Heart left ventricle (tissue), 16 donors: Measurements from ENCODE around the gene ODAD3. TPM values are rescaled to one million over a fixed set of nuclear protein-coding genes. Genes with fewer than 3 reads are reported as not detected.
"Not testable (repeated sequence)": the region's sequence is repeated elsewhere in the genome, so short reads cannot be mapped to it uniquely, and the experiment has no call there.

Experiments
- ATAC-seq, 4 donors: fragments of 200-7000 bp; cut with Tn5 transposase; one replicate each; pipeline ENCODE4 v1.9.1; 2020 to 2022; ENCODE audit warnings: moderate library complexity in 4 of 4, mild to moderate bottlenecking in 3 of 4, moderate number of reproducible peaks in 1 of 4
- DNase-seq, 5 donors: peaks; one replicate each; pipeline ENCODE4 v3.0.0-alpha.2; 2020
- H3K27ac ChIP-seq, 12 donors: fragments of 200-600 bp; sonication (generic) in 4 of 12; one replicate each; pipeline versions ENCODE4 v1.5.0 to v1.8.0; 2016 to 2022; ENCODE audit warnings: mild to moderate bottlenecking in 2 of 12
- H3K27me3 ChIP-seq, 9 donors: fragments of 200-600 bp; sonication (generic) in 2 of 9; one replicate each; pipeline versions ENCODE4 v1.5.1 to v1.8.0; 2016 to 2022; ENCODE audit warnings: mild to moderate bottlenecking in 3 of 9
- H3K36me3 ChIP-seq, 9 donors: fragments of 200-600 bp; sonication (generic) in 2 of 9; one replicate each; pipeline versions ENCODE4 v1.5.0 to v1.8.0; 2018 to 2022; ENCODE audit warnings: mild to moderate bottlenecking in 2 of 9
- H3K4me1 ChIP-seq, 12 donors: fragments of 200-600 bp; sonication (generic) in 4 of 12; one replicate each; pipeline versions ENCODE4 v1.5.0 to v1.8.0; 2016 to 2022; ENCODE audit warnings: mild to moderate bottlenecking in 3 of 12
- H3K4me3 ChIP-seq, 12 donors: fragments of 200-600 bp; sonication (generic) in 4 of 12; one replicate each; pipeline versions ENCODE4 v1.5.0 to v1.8.0; 2017 to 2022; ENCODE audit warnings: mild to moderate bottlenecking in 9 of 12, moderate library complexity in 4 of 12
- H3K9me3 ChIP-seq, 12 donors: fragments of 200-600 bp; sonication (generic) in 4 of 12; one replicate each; pipeline versions ENCODE4 v1.5.0 to v1.8.0; 2016 to 2022; ENCODE audit warnings: mild to moderate bottlenecking in 1 of 12
- CTCF ChIP-seq, 12 donors: fragments of 200-600 bp; sonication (generic) in 4 of 12; IDR thresholded peaks; one replicate each; pipeline versions ENCODE4 v1.5.0 to v1.8.0; 2018 to 2022; ENCODE audit warnings: antibody characterized with exemption in 12 of 12, mild to moderate bottlenecking in 5 of 12
- POLR2A ChIP-seq, 2 donors: fragments of 450-650 bp; IDR thresholded peaks; one replicate each; pipeline ENCODE4 v1.6.1; 2017; ENCODE audit warnings: antibody characterized with exemption in 2 of 2, mild to moderate bottlenecking in 2 of 2, moderate library complexity in 2 of 2
- WGBS, 4 donors: extraction: QIAGEN DNeasy Blood & Tissue Kit in 2 of 4; methylation state at CpG; one replicate each; pipeline versions ENCODE4 v1.1.5 to v1.1.7; 2013 to 2018; 5-methylcytosine and 5-hydroxymethylcytosine counted together
- intact Hi-C, 10 donors: fragments of 100-400 bp; cut with DNase I; formaldehyde crosslinking; loops; one replicate each; pipeline versions ENCODE4 v1.11.1 to v1.14.2; 2022
- polyA plus RNA-seq, 2 donors: library from polyadenylated mRNA; stranded (reverse); fragments of 200-250 nt; gene quantifications; one replicate each; pipeline ENCODE4 v1.2.3, GENCODE V29; 2013
- total RNA-seq, 9 donors: library from RNA; depleted of rRNA in 2 of 9; stranded (reverse); fragments of >200 nt in 2 of 9; fragmentation: NEBNext Ultra II Directional in 3 of 9; extraction: Animal tissue kit (Norgen Biotek cat#: 25700) in 3 of 9; gene quantifications; one replicate each; pipeline versions ENCODE4 v1.1.0 to v1.2.4, GENCODE V29; 2016 to 2023
- donor health status: ischemic (EF 13 %, LVEDD 7.1; RV severe dilation, severe dysfunction).
- donor health status: healthy with polysubstance abuse.
- donor health status: DM: no; HTN: yes; CAD: no.
- donor health status: DM: no; HTN: no; CAD: no.
- donor health status: ischemic (EF 25% LVEDD 6.9; RV normal size, moderate dysfunction).
- donor health status: ischemic (EF 25% LVEDD 5.7; RV mildly dilated, moderate dysfunction).
- donor health status: healthy.
- donor health status: DM: yes; HTN: yes; CAD: no.
- donor health status: ischemic (EF 35%, LVEDD 5.7; RV mildly dilated, moderate dysfunction).
- donor health status: nonischemic (EF 11% LVEDD 7.7; RV severe dilation, severe dysfunction).
- donor health status: DM: yes; HTN: yes; CAD: no.
- donor health status: PGD.
- donor health status: ischemic (EF 29% LVEDD 5.4; RV normal size, mild dysfunction).
- donor health status: nonischemic (EF 23%, LVEDD 6.1; RV moderate dilation, normal function).

ODAD3 gene
- total and polyA plus RNA-seq, 11 donors, result 0.18 to 0.84 (median 0.32) TPM; not detected in 2

- peaks cover 0 to 16% (median 3%) of the 10 kb centered on the region in 9 donors for H3K27me3 ChIP-seq
- intact Hi-C loops, result loop anchor here in 6 of 10 donors (5.0 to 10.0 kb wide), 11 partner anchors 34 to 204 kb away; partner anchors contain the start of genes ELAVL3 (in 2 of the 6), ODAD3 (in 2 of the 6), PRKCSH (in 2 of the 6) and CCDC159 (in 1 of the 6)
- peaks cover 0 to 5% (median 1%) of the 10 kb centered on the region in 9 donors for H3K36me3 ChIP-seq
- DNase-seq, result peak; percentile 30 to 83 (median 59)
- peak overlapping the region in 2 of 12 donors; percentile 64 to 73 for H3K27ac ChIP-seq
- H3K4me1 ChIP-seq, result peaks cover 0 to 61% (median 29%) of the 10 kb centered on the region in 12 donors
- 1 to 4% (median 3%) methylated on average over 29 to 65 of the region's 65 CpGs for WGBS, 4 donors
- TF ChIP-seq POLR2A (IDR thresholded peaks at IDR 0.05) (no peak), CTCF (IDR thresholded peaks at IDR 0.05) (peak; percentile 36 to 72 (median 58))
- H3K9me3 ChIP-seq, result no peaks in the 10 kb centered on the region
- peak overlapping the region; percentile 33 to 62 (median 54) for H3K4me3 ChIP-seq
- ATAC-seq, result no peak
Measured at GRCh38 chr19:11382898-11383705, 51.8 kb downstream of the ODAD3 start.

DNA sequence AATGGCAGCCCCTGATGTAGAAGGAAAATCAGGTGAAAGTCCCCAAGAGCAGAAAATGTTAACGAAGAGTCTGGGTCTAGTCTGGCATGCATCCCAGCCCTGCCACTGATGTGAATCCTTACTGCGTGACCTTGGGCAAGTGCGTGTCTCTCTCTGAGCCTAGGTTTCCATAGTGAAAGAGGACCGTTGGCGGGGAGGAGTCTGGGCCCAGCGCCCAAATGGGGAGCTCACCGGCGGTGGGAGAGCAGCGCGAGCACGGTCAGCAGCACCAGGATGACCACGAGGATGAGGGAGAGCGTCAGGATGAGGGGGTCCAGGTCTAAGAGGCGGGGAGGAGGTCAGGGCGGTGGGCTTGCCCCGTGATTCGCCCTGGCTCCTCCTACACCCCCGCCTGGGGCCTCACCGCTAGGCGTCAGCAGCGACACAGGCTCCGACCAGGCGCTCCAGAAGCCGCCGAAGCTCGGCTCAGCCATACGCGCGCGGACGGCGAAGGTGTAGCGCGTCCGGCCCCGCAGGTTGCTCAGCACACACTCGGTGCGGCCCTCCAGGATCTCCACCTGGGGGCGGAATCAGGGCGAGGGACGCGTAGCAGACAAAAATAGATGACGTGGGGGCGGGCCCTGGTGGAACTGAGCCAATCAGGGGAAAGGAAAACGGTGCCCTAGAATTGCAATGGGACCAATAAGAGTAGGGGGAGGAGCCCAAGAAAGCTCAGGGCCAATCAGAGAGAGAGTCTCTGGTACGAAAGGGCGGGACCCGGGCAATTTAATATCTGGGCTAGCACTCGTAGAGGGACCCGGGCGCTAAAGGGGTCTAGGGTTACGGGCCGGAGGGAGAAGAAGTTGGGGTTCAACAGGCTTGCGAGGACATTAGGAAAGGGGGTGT, 54.0 kb downstream of the ODAD3 start:
- H3K27me3 ChIP-seq, result peaks cover 0 to 16% (median 3%) of the 10 kb centered on the region in 9 donors
- peaks cover under 1 to 74% (median 41%) of the 10 kb centered on the region in 12 donors for H3K4me1 ChIP-seq
- intact Hi-C loops, result loop anchor here in 7 of 10 donors (1.0 to 10.0 kb wide), 13 partner anchors 34 to 206 kb away; partner anchors contain the start of genes ODAD3 (in 3 of the 7), PRKCSH (in 3 of the 7), ELAVL3 (in 2 of the 7) and CCDC159 (in 1 of the 7)
- peak; percentile 50 to 90 (median 79) for TF ChIP-seq CTCF (IDR thresholded peaks at IDR 0.05)
- TF ChIP-seq POLR2A (IDR thresholded peaks at IDR 0.05), result peak in 1 of 2 donors; percentile 87
- 2 to 3% (median 2%) methylated on average over 34 to 54 of the region's 54 CpGs for WGBS, 4 donors
- peak overlapping the region; percentile 47 to 85 (median 66) for H3K4me3 ChIP-seq
- peak; percentile 95 to 96 (median 96) for DNase-seq
- H3K9me3 ChIP-seq, result no peaks in the 10 kb centered on the region
- peak overlapping the region; percentile 35 to 89 (median 84) for H3K27ac ChIP-seq
- peaks cover 0 to 7% (median 5%) of the 10 kb centered on the region in 9 donors for H3K36me3 ChIP-seq
- ATAC-seq, result peak; percentile 88 to 93 (median 92)

- DNase-seq (no peak), ATAC-seq (no peak)
- H3K4me1 ChIP-seq, result peaks cover 7 to 81% (median 47%) of the 10 kb centered on the region in 12 donors
- H3K27ac ChIP-seq, result peak overlapping the region in 5 of 12 donors; percentile 85 to 89 (median 89)
- 93 to 97% (median 95%) methylated on average over 7 of the region's 7 CpGs for WGBS, 4 donors
- H3K27me3 ChIP-seq, result peaks cover 0 to 16% (median 3%) of the 10 kb centered on the region in 9 donors
- intact Hi-C loops, result loop anchor here (2.0 to 10.0 kb wide), 15 partner anchors 33 to 215 kb away; partner anchors contain the start of genes TSPAN16 (in 7 of the 10), ELAVL3 (in 2 of the 10), ODAD3 (in 2 of the 10) and PRKCSH (in 2 of the 10)
- TF ChIP-seq CTCF (IDR thresholded peaks at IDR 0.05) (no peak), POLR2A (IDR thresholded peaks at IDR 0.05) (no peak)
- H3K36me3 ChIP-seq, result peaks cover 0 to 7% (median 5%) of the 10 kb centered on the region in 9 donors
- peak overlapping the region in 4 of 12 donors; percentile 64 to 85 (median 71) for H3K4me3 ChIP-seq
- no peaks in the 10 kb centered on the region for H3K9me3 ChIP-seq
Measured at GRCh38 chr19:11379857-11380350, 55.0 kb downstream of the ODAD3 start.

DNA sequence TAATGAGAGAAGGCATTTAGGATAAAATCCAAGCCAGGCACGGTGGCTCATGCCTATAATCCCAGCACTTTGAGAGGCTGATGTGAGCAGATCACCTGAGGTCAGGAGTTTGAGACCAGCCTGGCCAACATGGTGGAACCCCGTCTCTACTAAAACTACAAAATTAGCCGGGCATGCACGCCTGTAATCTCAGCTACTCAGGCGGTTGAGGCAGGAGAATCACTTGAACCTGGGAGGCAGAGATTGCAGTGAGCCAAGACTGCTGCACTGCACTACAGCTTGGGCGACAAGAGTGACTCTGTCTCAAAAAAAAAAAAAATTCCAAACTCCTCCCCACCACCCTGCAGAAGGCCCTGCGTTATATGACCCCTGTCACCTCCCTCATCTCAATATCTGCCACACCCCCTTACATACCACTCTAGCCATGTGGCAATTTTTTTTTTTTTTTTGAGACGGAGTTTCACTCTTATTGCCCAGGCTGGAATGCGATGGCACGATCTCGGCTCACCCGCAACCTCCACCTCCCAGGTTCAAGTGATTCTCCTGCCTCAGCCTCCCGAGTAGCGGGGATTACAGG, 55.6 kb downstream of the ODAD3 start:
- not testable (repeated sequence) for DNase-seq, ATAC-seq, H3K36me3 ChIP-seq, H3K4me3 ChIP-seq, H3K9me3 ChIP-seq
- intact Hi-C loops, result loop anchor here in 8 of 10 donors (5.0 to 10.0 kb wide), 3 partner anchors 63 to 215 kb away; partner anchors contain the start of genes TSPAN16 (in 6 of the 8) and ZNF627 (in 1 of the 8)
- Histone ChIP-seq H3K4me1 (peaks cover 7 to 82% (median 46%) of the 10 kb centered on the region in 12 donors), H3K27me3 (peaks cover 0 to 16% (median 3%) of the 10 kb centered on the region in 9 donors), H3K27ac (peak overlapping the region in 1 of 12 donors; percentile 20)
- 90 to 91% (median 91%) methylated on average over 14 of the region's 14 CpGs for WGBS, 4 donors
